Psoas muscle (tissue), 8 donors: ENCODE measurements around the gene RNF112. TPM values are rescaled to one million over a fixed set of nuclear protein-coding genes. Genes with fewer than 3 reads are reported as not detected.

Experiments
- ATAC-seq, 4 donors: fragments of 200-7000 bp; cut with Tn5 transposase; one replicate each; pipeline ENCODE4 v1.9.1; 2020; ENCODE audit warnings: moderate library complexity in 3 of 4, mild to moderate bottlenecking in 2 of 4
- DNase-seq, 2 donors: peaks; one replicate each; pipeline ENCODE4 v3.0.0-alpha.2; 2020
- H3K27ac ChIP-seq: fragments of 200-600 bp; one replicate; pipeline ENCODE4 v1.8.0; 2022
- H3K27me3 ChIP-seq, 3 donors: fragments of 200-600 bp in 1 of 3; one replicate each; pipeline versions ENCODE4 v1.6.1 to v1.8.0; 2013 to 2022; ENCODE audit warnings: low read length in 2 of 3, mild to moderate bottlenecking in 2 of 3, moderate library complexity in 1 of 3; ENCODE audit not compliant: insufficient read depth in 3 of 3
- H3K36me3 ChIP-seq, 2 donors: fragments of 200-600 bp in 1 of 2; one replicate each; pipeline versions ENCODE4 v1.6.1 to v1.8.0; 2013 to 2022; ENCODE audit warnings: low read depth in 1 of 2, mild to moderate bottlenecking in 1 of 2, moderate library complexity in 1 of 2; ENCODE audit not compliant: insufficient read depth in 1 of 2
- H3K4me1 ChIP-seq: fragments of 200-600 bp; one replicate; pipeline ENCODE4 v1.8.0; 2022
- H3K4me3 ChIP-seq: fragments of 200-600 bp; one replicate; pipeline ENCODE4 v1.8.0; 2022; ENCODE audit warnings: mild to moderate bottlenecking
- H3K9me3 ChIP-seq: fragments of 200-600 bp; one replicate; pipeline ENCODE4 v1.8.0; 2022
- WGBS, 3 donors: extraction: QIAGEN DNeasy Blood & Tissue Kit; methylation state at CpG; one replicate each; pipeline versions ENCODE4 v1.1.6 to v1.1.7; 2013; 5-methylcytosine and 5-hydroxymethylcytosine counted together
- intact Hi-C, 2 donors: fragments of 100-400 bp; cut with DNase I; formaldehyde crosslinking; loops; one replicate each; pipeline versions ENCODE4 v1.11.0 to v1.14.2; 2022
- polyA plus RNA-seq, 3 donors: library from polyadenylated mRNA; stranded (reverse); fragments of 200-250 nt; gene quantifications; one replicate each; pipeline ENCODE4 v1.2.3, GENCODE V29; 2013
- total RNA-seq, 4 donors: library from RNA; stranded (reverse); fragmentation: NEBNext Ultra II Directional in 2 of 4; extraction: Animal tissue kit (Norgen Biotek cat#: 25700) in 2 of 4; gene quantifications; one replicate each; pipeline versions ENCODE4 v1.2.1 to v1.2.4, GENCODE V29; 2021 to 2023
- TF ChIP-seq, protein P1 (sequence below): fragments of 200-600 bp; IDR thresholded peaks from one replicate; pipeline ENCODE4 v1.8.0; 2022; ENCODE audit warnings: antibody characterized with exemption
- donor health status: healthy with polysubstance abuse.
- donor health status: DM: no; HTN: no; CAD: no; lungs with moderate emphysema.
- donor health status: Bipolar disorder and iron deficiency.
- donor health status: healthy.
- donor health status: DM: yes; HTN: yes; CAD: no.
- donor health status: DM: no; HTN: no; CAD: no.
- donor health status: DM: no; HTN: no; CAD: no.
- donor health status: DM: yes; HTN: yes; CAD: no.

RNF112 gene
- total and polyA plus RNA-seq, 7 donors = 0.25 to 1.5 (median 1.1) TPM

DNA sequence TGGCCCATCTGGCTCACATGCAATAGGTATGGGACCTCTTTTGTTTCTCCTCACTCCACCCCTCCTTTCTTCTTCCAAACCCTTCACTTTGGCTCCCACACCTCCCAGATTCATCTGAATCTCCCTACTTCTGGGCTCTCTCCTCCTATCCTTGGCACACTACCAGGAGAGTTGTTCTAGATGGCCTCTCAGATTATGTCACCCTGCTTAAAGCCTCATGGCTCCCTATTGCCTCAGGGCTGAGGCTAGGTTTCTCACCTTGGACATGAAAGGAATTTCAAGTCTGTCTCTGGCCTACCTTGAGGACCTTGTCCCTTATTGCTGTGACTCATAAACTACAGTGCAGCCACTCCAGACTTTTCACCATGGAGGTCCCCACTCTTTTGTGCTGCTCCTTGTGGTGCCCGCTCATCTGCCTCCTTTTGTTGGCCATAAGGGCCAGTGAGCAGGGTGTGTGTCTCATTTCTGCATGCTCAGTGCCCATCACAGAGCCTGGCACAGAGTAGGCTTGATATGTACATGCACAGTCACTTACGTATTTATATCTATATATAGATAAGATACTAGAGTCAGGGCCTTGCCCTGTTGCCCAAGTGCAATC, 23.0 kb upstream of the RNF112 start:
- peak in 1 of 4 donors; percentile 18 for ATAC-seq
- H3K9me3 ChIP-seq = no peaks in the 10 kb centered on the region
- WGBS, 3 donors = 89 to 100% (median 94%) methylated on average over 2 of the region's 2 CpGs
- peaks cover 0 to 25% of the 10 kb centered on the region in 2 donors for H3K36me3 ChIP-seq
- peak overlapping the region; percentile 53 for H3K27ac ChIP-seq
- peaks cover 19% of the 10 kb centered on the region for H3K4me1 ChIP-seq
- TF ChIP-seq, protein P1, sequence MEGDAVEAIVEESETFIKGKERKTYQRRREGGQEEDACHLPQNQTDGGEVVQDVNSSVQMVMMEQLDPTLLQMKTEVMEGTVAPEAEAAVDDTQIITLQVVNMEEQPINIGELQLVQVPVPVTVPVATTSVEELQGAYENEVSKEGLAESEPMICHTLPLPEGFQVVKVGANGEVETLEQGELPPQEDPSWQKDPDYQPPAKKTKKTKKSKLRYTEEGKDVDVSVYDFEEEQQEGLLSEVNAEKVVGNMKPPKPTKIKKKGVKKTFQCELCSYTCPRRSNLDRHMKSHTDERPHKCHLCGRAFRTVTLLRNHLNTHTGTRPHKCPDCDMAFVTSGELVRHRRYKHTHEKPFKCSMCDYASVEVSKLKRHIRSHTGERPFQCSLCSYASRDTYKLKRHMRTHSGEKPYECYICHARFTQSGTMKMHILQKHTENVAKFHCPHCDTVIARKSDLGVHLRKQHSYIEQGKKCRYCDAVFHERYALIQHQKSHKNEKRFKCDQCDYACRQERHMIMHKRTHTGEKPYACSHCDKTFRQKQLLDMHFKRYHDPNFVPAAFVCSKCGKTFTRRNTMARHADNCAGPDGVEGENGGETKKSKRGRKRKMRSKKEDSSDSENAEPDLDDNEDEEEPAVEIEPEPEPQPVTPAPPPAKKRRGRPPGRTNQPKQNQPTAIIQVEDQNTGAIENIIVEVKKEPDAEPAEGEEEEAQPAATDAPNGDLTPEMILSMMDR = no peak
- no peaks in the 10 kb centered on the region for H3K27me3 ChIP-seq
- intact Hi-C loops = no loop called here
- no peak for DNase-seq
- no peak overlapping the region for H3K4me3 ChIP-seq

DNA sequence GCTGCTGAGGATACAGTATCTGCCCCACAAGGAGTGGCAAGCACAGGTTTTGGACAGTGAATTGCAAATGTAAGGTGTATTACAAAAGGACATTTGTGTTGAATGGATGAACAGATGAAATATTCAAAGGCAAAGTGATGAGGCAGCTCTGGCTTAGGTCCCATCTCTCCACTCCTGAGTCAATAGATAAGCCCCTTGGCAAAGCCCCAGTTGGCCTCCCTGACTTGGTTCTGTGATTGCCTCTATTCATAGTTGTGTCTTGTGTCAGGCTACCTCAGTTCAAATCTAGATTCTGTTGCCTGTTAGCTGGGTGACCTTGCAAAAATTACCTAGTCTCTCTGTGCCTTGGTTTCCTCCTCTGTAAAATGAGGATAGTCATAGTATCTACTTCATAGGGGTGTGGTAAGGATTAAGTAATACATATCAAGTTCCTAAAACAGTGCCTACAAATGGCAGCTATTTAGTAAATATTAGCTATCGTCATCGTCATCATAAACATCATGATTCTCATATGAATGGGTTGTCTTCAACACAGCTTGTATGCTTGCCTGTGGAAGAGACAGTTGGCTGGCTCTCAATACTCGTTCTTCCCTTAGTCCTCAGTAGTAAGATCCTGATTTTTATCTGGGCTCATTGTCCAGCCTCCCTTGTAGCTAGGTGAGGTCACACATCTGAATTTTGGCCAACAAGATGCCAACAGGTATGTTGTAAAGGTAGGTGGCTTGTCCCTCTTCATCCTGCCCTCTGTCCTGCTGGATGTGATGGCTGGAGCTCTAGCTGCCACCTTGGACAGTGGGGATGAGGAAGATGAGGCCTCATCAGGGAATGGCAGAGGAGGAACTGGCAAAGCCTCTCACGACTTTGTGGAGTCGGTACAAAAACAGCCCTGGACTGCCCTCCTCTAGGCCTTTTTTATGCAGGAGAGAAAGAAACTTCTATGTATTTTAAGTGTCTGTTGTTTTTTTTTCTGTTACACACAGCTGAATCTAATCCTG, 21.9 kb upstream of the RNF112 start:
- WGBS, 3 donors = 68 to 78% (median 78%) methylated on average over 5 of the region's 5 CpGs

DNA sequence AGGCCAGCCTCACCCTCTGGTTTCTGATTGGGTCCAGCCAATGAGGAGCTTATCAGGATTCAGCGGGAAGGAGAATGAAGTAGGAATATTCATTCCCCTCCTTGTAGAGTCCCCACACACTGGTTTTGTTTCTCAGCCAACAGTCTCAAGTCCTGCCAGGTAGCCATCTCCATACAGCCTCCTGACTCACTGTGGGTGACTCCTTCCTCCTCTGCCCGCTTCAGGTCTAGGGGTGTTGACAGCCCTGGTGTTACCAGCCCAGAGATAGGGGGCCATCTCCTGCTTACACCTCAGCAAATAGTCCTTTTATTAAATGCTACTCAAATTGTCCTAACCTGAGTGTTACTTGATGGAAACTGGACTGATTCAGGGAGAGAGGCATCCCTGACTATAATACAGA, 20.1 kb upstream of the RNF112 start:
- Histone ChIP-seq H3K27ac (no peak overlapping the region), H3K27me3 (no peaks in the 10 kb centered on the region), H3K9me3 (no peaks in the 10 kb centered on the region), H3K36me3 (no peaks in the 10 kb centered on the region), H3K4me1 (peaks cover 14% of the 10 kb centered on the region), H3K4me3 (no peak overlapping the region)
- intact Hi-C loops = no loop called here
- DNase-seq (no peak), ATAC-seq (no peak)
- 93 to 100% (median 100%) methylated on average over 2 of the region's 2 CpGs for WGBS, 3 donors
- TF ChIP-seq, protein P1 = no peak

More for the DNA sequence above, 21.9 kb upstream of the RNF112 start:
- no peak for ATAC-seq
- TF ChIP-seq, protein P1 = no peak
- intact Hi-C loops = no loop called here
- no peak for DNase-seq
- Histone ChIP-seq H3K9me3 (no peaks in the 10 kb centered on the region), H3K27ac (no peak overlapping the region), H3K4me3 (no peak overlapping the region), H3K27me3 (no peaks in the 10 kb centered on the region), H3K4me1 (peaks cover 19% of the 10 kb centered on the region), H3K36me3 (peaks cover 0 to 14% of the 10 kb centered on the region in 2 donors)

DNA sequence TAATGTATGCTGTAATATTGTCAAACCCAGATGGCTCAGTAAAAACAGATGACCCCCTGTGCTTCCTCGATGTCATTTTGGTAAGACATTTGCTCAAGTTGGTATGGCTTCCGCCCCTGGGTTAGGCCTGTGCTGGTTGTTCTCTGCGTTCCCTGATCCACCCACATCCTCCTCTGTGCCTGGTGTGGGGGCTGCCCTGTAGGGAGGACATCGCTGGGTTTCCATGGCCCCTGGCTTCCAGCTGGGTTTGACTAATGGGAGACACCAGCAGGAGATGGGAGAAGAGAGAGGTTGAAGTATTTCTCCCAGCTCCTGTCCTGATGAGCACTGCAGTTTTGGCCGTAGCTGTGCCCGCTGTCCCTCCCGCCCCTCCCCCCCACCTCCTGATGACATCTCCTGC, 19.6 kb upstream of the RNF112 start:
- ATAC-seq = no peak
- intact Hi-C loops = no loop called here
- H3K36me3 ChIP-seq = no peaks in the 10 kb centered on the region
- no peak for DNase-seq
- TF ChIP-seq, protein P1 = no peak
- no peak overlapping the region for H3K4me3 ChIP-seq
- no peaks in the 10 kb centered on the region for H3K9me3 ChIP-seq
- 65 to 76% (median 71%) methylated on average over 7 of the region's 7 CpGs for WGBS, 3 donors
- H3K27me3 ChIP-seq = no peaks in the 10 kb centered on the region
- H3K4me1 ChIP-seq = peaks cover 9% of the 10 kb centered on the region
- H3K27ac ChIP-seq = no peak overlapping the region
